CD4-positive, alpha-beta memory T cell (primary cell): Measurements from ENCODE around the gene DDX5. TPM values are rescaled to one million over a fixed set of nuclear protein-coding genes. Genes with fewer than 3 reads are reported as not detected.
A peak's percentile ranks its signal among the peaks of the same experiment; 100 is the strongest.
"Not testable (repeated sequence)": the region's sequence is repeated elsewhere in the genome, so short reads cannot be mapped to it uniquely, and the experiment has no call there.

Source experiments
- CTCF ChIA-PET: fragments of 350-600 bp; sonication (Branson Sonifier 250); formaldehyde crosslinking; loops from one replicate; lab custom pipeline; 2021; ENCODE audit warnings: inconsistent platforms; ENCODE audit not compliant: partially characterized antibody; lab: Charles Lee
- POLR2A ChIA-PET: fragments of 350-600 bp; sonication (Branson Sonifier 250); formaldehyde crosslinking; loops from one replicate; lab custom pipeline; 2021; ENCODE audit not compliant: partially characterized antibody; lab: Charles Lee
- DNase-seq, 5 donors: peaks; one replicate each; pipeline versions ENCODE4 v3.0.0 to v3.0.0-alpha.2; 2020 to 2022; ENCODE audit warnings: mixed read lengths in 1 of 5
- H3K27ac ChIP-seq: one replicate; pipeline ENCODE4 v1.7.0; 2013; ENCODE audit warnings: low read depth, low read length
- H3K27me3 ChIP-seq: 2 replicates; pipeline ENCODE4 v1.7.0; 2013; ENCODE audit warnings: mild to moderate bottlenecking, low read length, moderate library complexity; ENCODE audit not compliant: insufficient read depth
- H3K36me3 ChIP-seq: 2 replicates; pipeline ENCODE4 v1.7.0; 2013; ENCODE audit warnings: mild to moderate bottlenecking, low read length, moderate library complexity; ENCODE audit not compliant: insufficient read depth
- H3K4me1 ChIP-seq: 2 replicates; pipeline ENCODE4 v1.7.0; 2013; ENCODE audit warnings: mild to moderate bottlenecking, low read length, moderate library complexity; ENCODE audit not compliant: insufficient read depth
- H3K4me3 ChIP-seq, 2 donors: one replicate each; pipeline ENCODE4 v1.7.0; 2013; ENCODE audit warnings: low read length in 2 of 2, mild to moderate bottlenecking in 1 of 2
- H3K9me3 ChIP-seq, 2 donors: one replicate each; pipeline ENCODE4 v1.7.0; 2013; ENCODE audit warnings: low read length in 2 of 2, control low read depth in 1 of 2; ENCODE audit not compliant: control insufficient read depth in 1 of 2
- H3K27ac Mint-ChIP-seq, 7 donors: one replicate each; pipeline ENCODE4 v1.8.0; 2020 to 2021; ENCODE audit warnings: mixed read lengths in 7 of 7, mild to moderate bottlenecking in 6 of 7, inconsistent platforms in 3 of 7, moderate library complexity in 3 of 7
- H3K27me3 Mint-ChIP-seq, 2 donors: one replicate each; pipeline ENCODE4 v1.8.0; 2020 to 2021; ENCODE audit warnings: mixed read lengths in 2 of 2
- H3K36me3 Mint-ChIP-seq, 2 donors: one replicate each; pipeline ENCODE4 v1.8.0; 2020 to 2021; ENCODE audit warnings: mixed read lengths in 2 of 2, inconsistent platforms in 1 of 2, mild to moderate bottlenecking in 1 of 2
- H3K4me1 Mint-ChIP-seq, 4 donors: one replicate each; pipeline ENCODE4 v1.8.0; 2020 to 2021; ENCODE audit warnings: mixed read lengths in 4 of 4, mild to moderate bottlenecking in 1 of 4
- H3K4me3 Mint-ChIP-seq, 8 donors: one replicate each; pipeline ENCODE4 v1.8.0; 2020 to 2021; ENCODE audit warnings: mixed read lengths in 8 of 8, mild to moderate bottlenecking in 7 of 8, moderate library complexity in 6 of 8, inconsistent platforms in 3 of 8
- H3K9me3 Mint-ChIP-seq, 8 donors: one replicate each; pipeline ENCODE4 v1.8.0; 2020 to 2021; ENCODE audit warnings: mixed read lengths in 8 of 8, mild to moderate bottlenecking in 5 of 8, inconsistent platforms in 3 of 8, moderate library complexity in 1 of 8
- intact Hi-C: fragments of 100-400 bp; cut with micrococcal nuclease; formaldehyde crosslinking; loops from one replicate; pipeline ENCODE4 v1.15.1; 2023
- polyA plus RNA-seq, 2 donors: library from polyadenylated mRNA; unstranded; fragments of 300-500 nt; fragmentation: Illumina TruSeq; gene quantifications; one replicate each; pipeline ENCODE4 v1.2.3, GENCODE V29; 2021
- total RNA-seq, 2 experiments: library from RNA; stranded (reverse); gene quantifications; one replicate each; pipeline ENCODE4 v1.2.3, GENCODE V29; 2021

Gene DDX5
- total and polyA plus RNA-seq, 4 experiments from 2014 or later = 1,080 to 1,577 (median 1,393) TPM

GRCh38 chr17:64498308-64499203 is 7.5 kb downstream of the DDX5 start:
- Histone ChIP-seq H3K4me3 (no peak overlapping the region), H3K27ac (peak overlapping the region; percentile 79), H3K4me1 (peaks cover 88% of the 10 kb centered on the region), H3K9me3 (no peaks in the 10 kb centered on the region), H3K27me3 (no peaks in the 10 kb centered on the region), H3K36me3 (peaks cover 56% of the 10 kb centered on the region)
- Mint-ChIP-seq H3K4me1 (peaks cover 57 to 97% (median 76%) of the 10 kb centered on the region in 4 donors), H3K27me3 (no peaks in the 10 kb centered on the region), H3K36me3 (peaks cover 51 to 78% of the 10 kb centered on the region in 2 donors), H3K4me3 (peak overlapping the region in 5 of 8 donors; percentile 4 to 100 (median 43)), H3K9me3 (peaks cover 0 to 36% (median 0%) of the 10 kb centered on the region in 8 donors), H3K27ac (peak overlapping the region; percentile 98 to 100 (median 99))
- DNase-seq = peak in 4 of 5 donors; percentile 26 to 34 (median 30)
- intact Hi-C loops = loop anchor here (5.0 to 10.0 kb wide), 2 partner anchors 154 to 481 kb away; no protein-coding TSS in a partner anchor
- CTCF ChIA-PET = interaction anchor here (1.0 to 1.9 kb wide), 4 partner anchors 8 to 151 kb away, joined by 3 to 6 read pairs (median 4); partner anchors contain the start of gene CEP95
- POLR2A ChIA-PET = interaction anchor here (0.6 to 5.2 kb wide), 8 partner anchors 8 to 746 kb away, joined by 3 to 330 read pairs (median 9); partner anchors contain the start of genes CEP95, DDX5 and SMURF2

- POLR2A ChIA-PET = interaction anchor here (0.5 to 5.2 kb wide), 14 partner anchors 9 to 649 kb away, joined by 3 to 330 read pairs (median 8); partner anchors contain the start of genes CEP95, DDX5 and SMURF2
- intact Hi-C loops = loop anchor here (1.0 to 10.0 kb wide), 4 partner anchors 9 to 480 kb away; partner anchors contain the start of genes CEP95, DDX5 and TEX2
- peaks cover 47% of the 10 kb centered on the region for H3K36me3 ChIP-seq
- Mint-ChIP-seq H3K4me3 (peak overlapping the region; percentile 100), H3K4me1 (peaks cover 54 to 94% (median 71%) of the 10 kb centered on the region in 4 donors), H3K27ac (peak overlapping the region; percentile 98 to 100 (median 99)), H3K36me3 (peaks cover 43 to 68% of the 10 kb centered on the region in 2 donors), H3K9me3 (peaks cover 0 to 31% (median 0%) of the 10 kb centered on the region in 8 donors), H3K27me3 (no peaks in the 10 kb centered on the region)
- H3K27me3 ChIP-seq = no peaks in the 10 kb centered on the region
- CTCF ChIA-PET = interaction anchor here (1.0 to 3.2 kb wide), 7 partner anchors 8 to 191 kb away, joined by 3 to 23 read pairs (median 5); partner anchors contain the start of genes CEP95 and DDX5
- H3K4me3 ChIP-seq = peak overlapping the region; percentile 90 to 93
- H3K27ac ChIP-seq = peak overlapping the region; percentile 79
- no peak for DNase-seq
- H3K4me1 ChIP-seq = peaks cover 85% of the 10 kb centered on the region
- no peaks in the 10 kb centered on the region for H3K9me3 ChIP-seq
Observed at GRCh38 chr17:64497565-64498035, 8.5 kb downstream of the DDX5 start.

- POLR2A ChIA-PET = interaction anchor here (0.5 to 5.2 kb wide), 21 partner anchors 9 to 648 kb away, joined by 3 to 330 read pairs (median 5); partner anchors contain the start of genes CEP95, DDX5 and SMURF2
- no peaks in the 10 kb centered on the region for H3K27me3 Mint-ChIP-seq
- Histone ChIP-seq H3K36me3 (peaks cover 43% of the 10 kb centered on the region), H3K9me3 (no peaks in the 10 kb centered on the region), H3K4me1 (peaks cover 80% of the 10 kb centered on the region), H3K27me3 (no peaks in the 10 kb centered on the region), H3K27ac (peak within 1 kb of the TSS; percentile 79), H3K4me3 (peak within 1 kb of the TSS; percentile 90 to 93)
- peaks cover 0 to 31% (median 0%) of the 10 kb centered on the region in 8 donors for H3K9me3 Mint-ChIP-seq
- H3K27ac Mint-ChIP-seq = peak within 1 kb of the TSS; percentile 98 to 100 (median 99)
- intact Hi-C loops = loop anchor here (1.0 to 10.0 kb wide), 4 partner anchors 9 to 480 kb away; partner anchors contain the start of genes CEP95, DDX5 and TEX2
- peaks cover 50 to 91% (median 67%) of the 10 kb centered on the region in 4 donors for H3K4me1 Mint-ChIP-seq
- peaks cover 36 to 65% of the 10 kb centered on the region in 2 donors for H3K36me3 Mint-ChIP-seq
- CTCF ChIA-PET = interaction anchor here (1.0 to 3.2 kb wide), 9 partner anchors 8 to 190 kb away, joined by 3 to 23 read pairs (median 5); partner anchors contain the start of genes CEP95 and DDX5
- DNase-seq = peak; percentile 95 to 96 (median 95)
- peak within 1 kb of the TSS; percentile 100 for H3K4me3 Mint-ChIP-seq
Observed at GRCh38 chr17:64496786-64497564, 9.1 kb downstream of the DDX5 start, which contains the start of gene POLG2. TSS of gene POLG2 (minus strand) at chr17:64497054. CDS start at chr17:64496968, 86 bp downstream.

- H3K4me3 ChIP-seq = peak overlapping the region; percentile 90 to 93
- CTCF ChIA-PET = interaction anchor here (1.0 to 3.2 kb wide), 8 partner anchors 8 to 190 kb away, joined by 3 to 23 read pairs (median 4); partner anchors contain the start of genes CEP95 and DDX5
- H3K9me3 Mint-ChIP-seq = peaks cover 0 to 26% (median 0%) of the 10 kb centered on the region in 8 donors
- peak in 3 of 5 donors; percentile 8 to 43 (median 22) for DNase-seq
- H3K4me1 ChIP-seq = peaks cover 75% of the 10 kb centered on the region
- H3K9me3 ChIP-seq = no peaks in the 10 kb centered on the region
- no peaks in the 10 kb centered on the region for H3K27me3 ChIP-seq
- peak overlapping the region; percentile 79 for H3K27ac ChIP-seq
- H3K4me1 Mint-ChIP-seq = peaks cover 45 to 88% (median 61%) of the 10 kb centered on the region in 4 donors
- peak overlapping the region; percentile 100 for H3K4me3 Mint-ChIP-seq
- H3K36me3 Mint-ChIP-seq = peaks cover 33 to 63% of the 10 kb centered on the region in 2 donors
- no peaks in the 10 kb centered on the region for H3K27me3 Mint-ChIP-seq
- peaks cover 38% of the 10 kb centered on the region for H3K36me3 ChIP-seq
- H3K27ac Mint-ChIP-seq = peak overlapping the region; percentile 98 to 100 (median 99)
- intact Hi-C loops = loop anchor here (5.0 to 10.0 kb wide), 2 partner anchors 152 to 479 kb away; no protein-coding TSS in a partner anchor
- POLR2A ChIA-PET = interaction anchor here (0.8 to 5.2 kb wide), 18 partner anchors 10 to 350 kb away, joined by 3 to 330 read pairs (median 7); partner anchors contain the start of genes CEP95, DDX5 and SMURF2
Observed at GRCh38 chr17:64496348-64496785, 9.7 kb downstream of the DDX5 start.

GRCh38 chr17:64495300-64495699 is 10.8 kb downstream of the DDX5 start:
- Mint-ChIP-seq H3K4me3 (peak overlapping the region in 7 of 8 donors; percentile 35 to 100 (median 100)), H3K9me3 (peaks cover 0 to 19% (median 0%) of the 10 kb centered on the region in 8 donors), H3K4me1 (peaks cover 38 to 79% (median 51%) of the 10 kb centered on the region in 4 donors), H3K36me3 (peaks cover 29 to 62% of the 10 kb centered on the region in 2 donors)
- H3K4me1 ChIP-seq = peaks cover 66% of the 10 kb centered on the region
- H3K27ac ChIP-seq, H3K27me3 ChIP-seq, H3K27me3 Mint-ChIP-seq, H3K9me3 ChIP-seq, H3K4me3 ChIP-seq, H3K27ac Mint-ChIP-seq, DNase-seq: not testable (repeated sequence)
- intact Hi-C loops = loop anchor here (5.0 to 10.0 kb wide), 2 partner anchors 150 to 478 kb away; no protein-coding TSS in a partner anchor
- CTCF ChIA-PET = interaction anchor here (1.0 to 5.9 kb wide), 3 partner anchors 9 to 76 kb away, joined by 3 to 62 read pairs (median 23); partner anchors contain the start of genes CEP95 and DDX5
- H3K36me3 ChIP-seq = peaks cover 33% of the 10 kb centered on the region
- POLR2A ChIA-PET = interaction anchor here (2.4 to 5.2 kb wide), 3 partner anchors 11 to 38 kb away, joined by 8 to 330 read pairs (median 17); partner anchors contain the start of genes CEP95 and DDX5
